ENCODE measurements around the gene PLXNA2. TPM values are rescaled to one million over a fixed set of nuclear protein-coding genes. Genes with fewer than 3 reads are reported as not detected.

PLXNA2 gene
- total RNA-seq, 1 experiment from 2014 or later, result 10.2 TPM

DNA sequence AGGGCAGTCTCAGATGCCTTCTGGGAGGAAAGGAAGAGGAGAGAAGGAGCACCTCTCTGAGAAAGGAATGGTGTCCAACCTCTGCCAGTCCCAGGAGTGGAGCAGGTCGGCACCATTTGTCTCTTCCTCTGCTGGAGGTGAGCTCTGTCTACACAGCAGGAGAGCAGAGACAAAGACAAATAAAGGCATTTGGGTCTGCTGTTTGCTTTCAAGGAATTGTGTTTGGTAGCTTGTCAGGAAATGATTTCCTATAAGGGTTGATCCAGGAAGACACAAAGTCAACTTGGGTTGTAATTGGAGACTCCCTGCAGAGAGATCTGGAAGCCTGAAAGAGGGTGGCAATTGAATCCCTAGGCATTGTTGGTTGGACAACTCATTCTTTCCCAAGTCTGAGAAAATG, 34.5 kb upstream of the PLXNA2 start:
- Histone ChIP-seq H3K4me2 (no peak overlapping the region), H3K79me2 (ENCODE audit: low read depth) (no peaks in the 10 kb centered on the region), H4K20me1 (ENCODE audit: insufficient read depth) (no peaks in the 10 kb centered on the region), H3F3A (ENCODE audit: insufficient read depth, low read depth) (no peaks in the 10 kb centered on the region), H2AFZ (no peak overlapping the region), H3K4me1 (replicated peaks; ENCODE audit: insufficient read depth) (no peaks in the 10 kb centered on the region), H3K27me3 (ENCODE audit: insufficient read depth, low read depth) (peaks cover 99% of the 10 kb centered on the region), H3K36me3 (ENCODE audit: low read depth) (no peaks in the 10 kb centered on the region), H3K4me3 (no peak overlapping the region), H3K9me2 (ENCODE audit: insufficient read depth) (no peaks in the 10 kb centered on the region), H3K9me3 (ENCODE audit: insufficient read depth, low read depth) (no peaks in the 10 kb centered on the region), H3K27ac (no peak overlapping the region)
- TF ChIP-seq EZH2 (IDR thresholded peaks at IDR 0.05; ENCODE audit: low read depth), result no peak
- TF ChIP-seq, protein P1, sequence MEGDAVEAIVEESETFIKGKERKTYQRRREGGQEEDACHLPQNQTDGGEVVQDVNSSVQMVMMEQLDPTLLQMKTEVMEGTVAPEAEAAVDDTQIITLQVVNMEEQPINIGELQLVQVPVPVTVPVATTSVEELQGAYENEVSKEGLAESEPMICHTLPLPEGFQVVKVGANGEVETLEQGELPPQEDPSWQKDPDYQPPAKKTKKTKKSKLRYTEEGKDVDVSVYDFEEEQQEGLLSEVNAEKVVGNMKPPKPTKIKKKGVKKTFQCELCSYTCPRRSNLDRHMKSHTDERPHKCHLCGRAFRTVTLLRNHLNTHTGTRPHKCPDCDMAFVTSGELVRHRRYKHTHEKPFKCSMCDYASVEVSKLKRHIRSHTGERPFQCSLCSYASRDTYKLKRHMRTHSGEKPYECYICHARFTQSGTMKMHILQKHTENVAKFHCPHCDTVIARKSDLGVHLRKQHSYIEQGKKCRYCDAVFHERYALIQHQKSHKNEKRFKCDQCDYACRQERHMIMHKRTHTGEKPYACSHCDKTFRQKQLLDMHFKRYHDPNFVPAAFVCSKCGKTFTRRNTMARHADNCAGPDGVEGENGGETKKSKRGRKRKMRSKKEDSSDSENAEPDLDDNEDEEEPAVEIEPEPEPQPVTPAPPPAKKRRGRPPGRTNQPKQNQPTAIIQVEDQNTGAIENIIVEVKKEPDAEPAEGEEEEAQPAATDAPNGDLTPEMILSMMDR (conservative IDR thresholded peaks at IDR 0.05), result no peak
- ChIA-PET CTCF (no interaction called here), POLR2A (ENCODE audit: unreplicated experiment) (no interaction called here)
- BruUV-seq (replicated peaks), result no TSS peak
- DNase-seq, result no peak
- intact Hi-C loops (cut with micrococcal nuclease; ENCODE audit: unreplicated experiment), result no loop called here

DNA sequence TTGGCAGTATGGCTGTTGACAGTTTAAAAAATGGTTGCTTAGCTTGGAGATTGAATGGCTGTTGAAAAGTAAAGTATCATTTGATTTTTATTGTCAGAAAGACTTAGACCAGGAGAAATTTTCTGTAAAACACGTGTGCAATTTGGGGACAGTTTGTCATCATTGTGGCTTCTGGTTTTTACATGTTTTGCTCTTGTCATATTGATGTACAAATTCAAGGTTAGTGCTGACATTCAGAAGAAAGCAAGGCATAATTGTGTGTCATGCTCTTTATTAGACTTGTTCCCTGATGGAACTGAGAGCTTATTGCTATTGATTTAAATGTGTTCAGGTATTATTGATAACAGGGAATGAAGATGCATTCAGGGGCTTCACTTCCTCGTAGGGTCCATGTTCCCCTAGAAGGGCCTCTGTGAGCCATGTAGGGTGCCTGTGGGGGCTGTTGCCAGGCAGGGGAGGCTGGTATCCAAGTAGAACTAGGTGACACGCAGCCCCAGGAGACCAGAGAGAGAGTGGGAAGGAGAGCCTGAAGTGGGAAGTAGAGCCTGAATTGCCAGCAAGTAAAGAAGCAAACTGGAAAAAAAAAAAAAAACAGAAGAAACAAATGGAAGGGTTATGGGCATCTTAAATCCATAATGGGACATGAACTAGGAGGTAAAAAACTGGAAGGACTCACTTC, 32.7 kb upstream of the PLXNA2 start:
- intact Hi-C loops (cut with micrococcal nuclease; ENCODE audit: unreplicated experiment), result no loop called here
- POLR2A ChIA-PET (ENCODE audit: unreplicated experiment), result no interaction called here
- Histone ChIP-seq H3K27me3 (ENCODE audit: insufficient read depth, low read depth) (peaks cover 99% of the 10 kb centered on the region), H3K79me2 (ENCODE audit: low read depth) (no peaks in the 10 kb centered on the region), H3F3A (ENCODE audit: insufficient read depth, low read depth) (no peaks in the 10 kb centered on the region), H2AFZ (no peak overlapping the region), H3K27ac (no peak overlapping the region), H3K9me3 (ENCODE audit: insufficient read depth, low read depth) (no peaks in the 10 kb centered on the region), H3K4me1 (replicated peaks; ENCODE audit: insufficient read depth) (no peaks in the 10 kb centered on the region), H3K4me3 (no peak overlapping the region), H3K4me2 (no peak overlapping the region), H4K20me1 (ENCODE audit: insufficient read depth) (no peaks in the 10 kb centered on the region), H3K36me3 (ENCODE audit: low read depth) (no peaks in the 10 kb centered on the region), H3K9me2 (ENCODE audit: insufficient read depth) (no peaks in the 10 kb centered on the region)
- TF ChIP-seq EZH2 (IDR thresholded peaks at IDR 0.05; ENCODE audit: low read depth), result no peak
- TF ChIP-seq, protein P1 (conservative IDR thresholded peaks at IDR 0.05), result no peak
- BruUV-seq (replicated peaks), result no TSS peak
- CTCF ChIA-PET, result no interaction called here
- no peak for DNase-seq

DNA sequence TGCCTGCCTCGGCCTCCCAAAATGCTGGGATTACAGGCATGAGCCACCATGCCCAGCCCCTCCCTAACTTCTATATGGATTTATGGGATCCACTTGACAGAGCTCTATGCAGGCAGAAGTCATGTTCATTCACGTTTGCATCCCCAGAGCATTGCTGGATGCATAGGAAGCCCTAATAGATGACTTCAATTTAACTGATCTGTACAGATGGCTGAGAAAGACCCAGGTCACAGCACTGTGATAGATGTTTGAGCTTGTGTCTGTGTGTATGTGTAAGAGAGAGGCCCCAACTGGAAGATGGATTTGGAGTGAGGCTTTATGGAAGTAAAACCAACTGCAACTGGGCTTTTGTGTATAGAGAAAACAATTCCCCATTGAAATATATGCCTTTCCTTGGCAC, 30.9 kb upstream of the PLXNA2 start:
- ChIA-PET POLR2A (ENCODE audit: unreplicated experiment) (no interaction called here), CTCF (interaction anchor here (0.6 kb wide), 1 partner anchor 318 kb away, joined by 3 read pairs; no protein-coding TSS in a partner anchor)
- Histone ChIP-seq H3K4me2 (no peak overlapping the region), H3K27me3 (ENCODE audit: insufficient read depth, low read depth) (peaks cover 100% of the 10 kb centered on the region), H3F3A (ENCODE audit: insufficient read depth, low read depth) (no peaks in the 10 kb centered on the region), H3K27ac (no peak overlapping the region), H2AFZ (no peak overlapping the region), H4K20me1 (ENCODE audit: insufficient read depth) (no peaks in the 10 kb centered on the region), H3K9me3 (ENCODE audit: insufficient read depth, low read depth) (no peaks in the 10 kb centered on the region), H3K36me3 (ENCODE audit: low read depth) (no peaks in the 10 kb centered on the region), H3K79me2 (ENCODE audit: low read depth) (no peaks in the 10 kb centered on the region), H3K4me1 (replicated peaks; ENCODE audit: insufficient read depth) (no peaks in the 10 kb centered on the region), H3K4me3 (no peak overlapping the region), H3K9me2 (ENCODE audit: insufficient read depth) (no peaks in the 10 kb centered on the region)
- intact Hi-C loops (cut with micrococcal nuclease; ENCODE audit: unreplicated experiment), result no loop called here
- no peak for DNase-seq
- no peak for TF ChIP-seq EZH2 (IDR thresholded peaks at IDR 0.05; ENCODE audit: low read depth)
- TF ChIP-seq, protein P1 (conservative IDR thresholded peaks at IDR 0.05), result no peak
- no TSS peak for BruUV-seq (replicated peaks)

Data from PC-9 (cell line).